HT-29 (cell line): ENCODE data around the gene ADO. TPM values are rescaled to one million over a fixed set of nuclear protein-coding genes. Genes with fewer than 3 reads are reported as not detected.
A peak's percentile ranks its signal among the peaks of the same experiment; 100 is the strongest.

Source experiments
- DNase-seq: peaks from one replicate; pipeline ENCODE4 v3.0.0-alpha.2; 2015; ENCODE audit warnings: low spot score
- total RNA-seq: library from RNA; depleted of rRNA; stranded (reverse); fragments of >200 nt; shearing (Covaris generic); gene quantifications from 2 replicates; pipeline ENCODE4 v1.2.3, GENCODE V29; 2014

The ADO gene
- total RNA-seq, 1 experiment from 2014 or later = 28.3 TPM

GRCh38 chr10:62817766-62818425 is 13.4 kb downstream of the ADO start:
- DNase-seq = peak; percentile 83

- no peak for DNase-seq
Observed at GRCh38 chr10:62818426-62819011, 14.0 kb downstream of the ADO start.

GRCh38 chr10:62819141-62819920 is 14.8 kb downstream of the ADO start:
- peak; percentile 6 for DNase-seq

GRCh38 chr10:62820586-62820985 is 16.1 kb downstream of the ADO start:
- no peak for DNase-seq

GRCh38 chr10:62826273-62826672 is 21.8 kb downstream of the ADO start:
- no peak for DNase-seq

- no peak for DNase-seq
Observed at GRCh38 chr10:62829622-62830021, 25.1 kb downstream of the ADO start.

- DNase-seq = no peak
Observed at GRCh38 chr10:62830679-62831078, 26.2 kb downstream of the ADO start.

- DNase-seq = no peak
Observed at GRCh38 chr10:62831346-62831745, 26.8 kb downstream of the ADO start.

- DNase-seq = no peak
Observed at GRCh38 chr10:62839590-62839989, 35.1 kb downstream of the ADO start.

GRCh38 chr10:62842983-62843382 is 38.5 kb downstream of the ADO start:
- DNase-seq = no peak

GRCh38 chr10:62843600-62843999 is 39.1 kb downstream of the ADO start:
- DNase-seq = peak; percentile 5

GRCh38 chr10:62844280-62845011 is 39.9 kb downstream of the ADO start:
- no peak for DNase-seq

- no peak for DNase-seq
Observed at GRCh38 chr10:62847433-62847832, 42.9 kb downstream of the ADO start.

GRCh38 chr10:62850646-62851045 is 46.1 kb downstream of the ADO start:
- DNase-seq = no peak

GRCh38 chr10:62851442-62851841 is 46.9 kb downstream of the ADO start:
- peak; percentile 45 for DNase-seq

- no peak for DNase-seq
Observed at GRCh38 chr10:62852961-62853702, 48.6 kb downstream of the ADO start.

- no peak for DNase-seq
Observed at GRCh38 chr10:62853710-62854109, 49.2 kb downstream of the ADO start.

- DNase-seq = no peak
Observed at GRCh38 chr10:62856021-62856420, 51.5 kb downstream of the ADO start.
